Activated naive CD4-positive, alpha-beta T cell treated with anti-CD3 and anti-CD28 coated beads, Interleukin-2, amount 50 U/mL, for 72 hours (primary cell): ENCODE measurements around the gene ERMARD. TPM values are rescaled to one million over a fixed set of nuclear protein-coding genes. Genes with fewer than 3 reads are reported as not detected.

Source experiments
- ATAC-seq, 2 donors: fragments of 150-1000 bp; cut with Tn5 transposase; 2 replicates each; pipeline ENCODE4 v1.10.0; 2021; ENCODE audit warnings: mild to moderate bottlenecking in 2 of 2, moderate library complexity in 2 of 2
- DNase-seq, 2 donors: peaks; one replicate each; pipeline ENCODE4 v3.0.0; 2021 to 2022; ENCODE audit warnings: low spot score in 2 of 2
- H3K27ac Mint-ChIP-seq, 2 donors: one replicate each; pipeline ENCODE4 v1.8.0; 2022; ENCODE audit warnings: mild to moderate bottlenecking in 2 of 2, mixed read lengths in 2 of 2
- H3K36me3 Mint-ChIP-seq, 2 donors: one replicate each; pipeline ENCODE4 v1.8.0; 2022; ENCODE audit warnings: mixed read lengths in 2 of 2
- H3K9me3 Mint-ChIP-seq, 2 donors: one replicate each; pipeline ENCODE4 v1.8.0; 2022; ENCODE audit warnings: mixed read lengths in 2 of 2
- total RNA-seq, 2 donors: library from RNA; stranded (reverse); gene quantifications; one replicate each; pipeline ENCODE4 v1.2.3, GENCODE V29; 2022

The ERMARD gene
- total RNA-seq: 10 to 100 TPM; 15.2 to 35.5 TPM

GRCh38 chr6:169751242-169752073 lies at the start of gene ERMARD, which contains the start of gene DYNLT2:
ERMARD (plus strand) TSS chr6:169751622; CDS start chr6:169751658, 36 bp downstream.
DYNLT2 (minus strand) TSS chr6:169751572; CDS start chr6:169751458, 114 bp downstream.
- peaks cover 20 to 38% of the 10 kb centered on the region in 2 donors for H3K36me3 Mint-ChIP-seq

GRCh38 chr6:169701954-169702839 lies 49.2 kb upstream of the ERMARD start, which contains the start of the genes C6orf120 and WDR27:
C6orf120 (plus strand) TSS chr6:169702126; CDS start chr6:169702460, 334 bp downstream.
WDR27 (minus strand) TSS chr6:169702029; CDS start chr6:169689005, 13,024 bp downstream.
- H3K27ac Mint-ChIP-seq: peak within 1 kb of the TSS; percentile 95 to 96
- no peaks in the 10 kb centered on the region for H3K9me3 Mint-ChIP-seq
- peak; percentile 95 to 97 for DNase-seq
- peaks cover 17 to 25% of the 10 kb centered on the region in 2 donors for H3K36me3 Mint-ChIP-seq
- peak; percentile 93 to 95 for ATAC-seq

More at GRCh38 chr6:169751242-169752073, at the start of gene ERMARD, which contains the start of gene DYNLT2:
- peak; percentile 95 to 99 for ATAC-seq
- Mint-ChIP-seq H3K27ac (peak within 1 kb of the TSS; percentile 95 to 100), H3K9me3 (peaks cover 0 to 1% of the 10 kb centered on the region in 2 donors)
- DNase-seq: peak; percentile 89 to 95

- DNase-seq (no peak), ATAC-seq (peak in 1 of 2 donors; percentile 4)
- Mint-ChIP-seq H3K9me3 (no peaks in the 10 kb centered on the region), H3K36me3 (peaks cover 12 to 25% of the 10 kb centered on the region in 2 donors), H3K27ac (peak overlapping the region; percentile 95 to 96)
Observed at GRCh38 chr6:169702840-169703246, 48.6 kb upstream of the ERMARD start.

GRCh38 chr6:169707772-169708171 lies 43.6 kb upstream of the ERMARD start:
- DNase-seq: no peak
- H3K9me3 Mint-ChIP-seq: no peaks in the 10 kb centered on the region
- H3K27ac Mint-ChIP-seq: no peak overlapping the region
- H3K36me3 Mint-ChIP-seq: peaks cover 7 to 13% of the 10 kb centered on the region in 2 donors
- ATAC-seq: peak in 1 of 2 donors; percentile 34

GRCh38 chr6:169709293-169709692 lies 42.1 kb upstream of the ERMARD start:
- peak overlapping the region in 1 of 2 donors; percentile 9 for H3K27ac Mint-ChIP-seq
- no peaks in the 10 kb centered on the region for H3K9me3 Mint-ChIP-seq
- DNase-seq (no peak), ATAC-seq (peak in 1 of 2 donors; percentile 56)
- H3K36me3 Mint-ChIP-seq: peaks cover 0 to 6% of the 10 kb centered on the region in 2 donors

- Mint-ChIP-seq H3K27ac (peak overlapping the region in 1 of 2 donors; percentile 60), H3K9me3 (no peaks in the 10 kb centered on the region), H3K36me3 (peaks cover under 1 to 9% of the 10 kb centered on the region in 2 donors)
- DNase-seq (no peak), ATAC-seq (no peak)
Observed at GRCh38 chr6:169710009-169710408, 41.4 kb upstream of the ERMARD start.

GRCh38 chr6:169714178-169714577 lies 37.2 kb upstream of the ERMARD start:
- Mint-ChIP-seq H3K36me3 (peaks cover 11 to 28% of the 10 kb centered on the region in 2 donors), H3K27ac (no peak overlapping the region), H3K9me3 (no peaks in the 10 kb centered on the region)
- ATAC-seq (peak; percentile 84 to 87), DNase-seq (no peak)

- ATAC-seq: no peak
- Mint-ChIP-seq H3K27ac (no peak overlapping the region), H3K9me3 (no peaks in the 10 kb centered on the region), H3K36me3 (peaks cover 14 to 28% of the 10 kb centered on the region in 2 donors)
- DNase-seq: no peak
Observed at GRCh38 chr6:169714595-169714994, 36.8 kb upstream of the ERMARD start.

- no peak for DNase-seq
- no peak for ATAC-seq
- Mint-ChIP-seq H3K36me3 (peaks cover 24 to 36% of the 10 kb centered on the region in 2 donors), H3K9me3 (no peaks in the 10 kb centered on the region), H3K27ac (no peak overlapping the region)
Observed at GRCh38 chr6:169719117-169719516, 32.3 kb upstream of the ERMARD start.

GRCh38 chr6:169720207-169720855 lies 31.1 kb upstream of the ERMARD start:
- H3K36me3 Mint-ChIP-seq: peaks cover 20 to 30% of the 10 kb centered on the region in 2 donors
- no peak for ATAC-seq
- peak overlapping the region in 1 of 2 donors; percentile 32 for H3K27ac Mint-ChIP-seq
- no peak for DNase-seq
- no peaks in the 10 kb centered on the region for H3K9me3 Mint-ChIP-seq

GRCh38 chr6:169722362-169723199 lies 28.8 kb upstream of the ERMARD start:
- H3K9me3 Mint-ChIP-seq: no peaks in the 10 kb centered on the region
- ATAC-seq: peak; percentile 44 to 48
- DNase-seq: peak; percentile 33 to 62
- H3K36me3 Mint-ChIP-seq: peaks cover 15 to 20% of the 10 kb centered on the region in 2 donors
- H3K27ac Mint-ChIP-seq: peak overlapping the region; percentile 93 to 96

GRCh38 chr6:169723200-169723909 lies 28.1 kb upstream of the ERMARD start:
- peak; percentile 67 to 71 for DNase-seq
- Mint-ChIP-seq H3K27ac (peak overlapping the region; percentile 93 to 96), H3K9me3 (no peaks in the 10 kb centered on the region), H3K36me3 (peaks cover 15 to 20% of the 10 kb centered on the region in 2 donors)
- peak; percentile 33 to 47 for ATAC-seq

GRCh38 chr6:169723991-169724493 lies 27.4 kb upstream of the ERMARD start:
- peaks cover 15 to 20% of the 10 kb centered on the region in 2 donors for H3K36me3 Mint-ChIP-seq
- H3K9me3 Mint-ChIP-seq: no peaks in the 10 kb centered on the region
- H3K27ac Mint-ChIP-seq: no peak overlapping the region
- DNase-seq: peak in 1 of 2 donors; percentile 28
- peak; percentile 50 to 58 for ATAC-seq

GRCh38 chr6:169724494-169725124 lies 26.8 kb upstream of the ERMARD start, which contains the start of gene PHF10:
PHF10 (minus strand) TSS chr6:169724500; CDS start chr6:169723931, 569 bp downstream.
- ATAC-seq (peak; percentile 43 to 66), DNase-seq (peak; percentile 56 to 66)
- H3K9me3 Mint-ChIP-seq: no peaks in the 10 kb centered on the region
- peak within 1 kb of the TSS; percentile 93 to 96 for H3K27ac Mint-ChIP-seq
- H3K36me3 Mint-ChIP-seq: peaks cover 10 to 20% of the 10 kb centered on the region in 2 donors
